CD14-positive monocyte (primary cell): ENCODE data around the gene TMEM132C. TPM values are rescaled to one million over a fixed set of nuclear protein-coding genes. Genes with fewer than 3 reads are reported as not detected.

ENCODE experiments used
- DNase-seq, 3 donors: peaks; one replicate each; pipeline ENCODE4 v3.0.0-alpha.2; 2011 to 2022
- H2AFZ ChIP-seq: 2 replicates; pipeline ENCODE4 v1.6.0; 2012; ENCODE audit warnings: mild to moderate bottlenecking, low read depth, low read length, inconsistent platforms; ENCODE audit not compliant: insufficient read depth, poor library complexity, severe bottlenecking
- H3K27ac ChIP-seq, 2 donors: 1 replicate in 1 of 2; 2 replicates in 1 of 2; pipeline ENCODE4 v1.5.1; 2012 to 2013; ENCODE audit warnings: low read length in 2 of 2, control low read depth in 1 of 2, inconsistent platforms in 1 of 2, low read depth in 1 of 2, mild to moderate bottlenecking in 1 of 2
- H3K27me3 ChIP-seq, 2 donors: one replicate each; pipeline versions ENCODE4 v1.6.0 to v1.6.1; 2011 to 2013; ENCODE audit warnings: low read length in 2 of 2; ENCODE audit not compliant: control insufficient read depth in 2 of 2, insufficient read depth in 2 of 2
- H3K36me3 ChIP-seq, 2 donors: replicated peaks in 1 of 2; 1 replicate in 1 of 2; 2 replicates in 1 of 2; pipeline versions ENCODE4 v1.5.1 to v1.6.1; 2012 to 2013; ENCODE audit warnings: low read length in 2 of 2, control low read depth in 1 of 2, inconsistent platforms in 1 of 2, mild to moderate bottlenecking in 1 of 2; ENCODE audit not compliant: insufficient read depth in 2 of 2, control insufficient read depth in 1 of 2
- H3K4me1 ChIP-seq, 2 donors: 1 replicate in 1 of 2; 2 replicates in 1 of 2; pipeline versions ENCODE4 v1.5.1 to v1.6.1; 2012 to 2013; ENCODE audit warnings: low read length in 2 of 2, control low read depth in 1 of 2, inconsistent platforms in 1 of 2, mild to moderate bottlenecking in 1 of 2, moderate library complexity in 1 of 2; ENCODE audit not compliant: insufficient read depth in 2 of 2, control insufficient read depth in 1 of 2
- H3K4me2 ChIP-seq: replicated peaks from 2 replicates; pipeline ENCODE3; 2012; ENCODE audit warnings: low read length, moderate library complexity, mild to moderate bottlenecking; ENCODE audit not compliant: poor library complexity, severe bottlenecking; ENCODE audit errors: extremely low read depth
- H3K4me3 ChIP-seq, 3 experiments: fragments of 200-600 bp in 1 of 3; sonication (generic) in 1 of 3; replicated peaks in 1 of 3; 1 replicate in 2 of 3; 2 replicates in 1 of 3; pipeline ENCODE4 v1.5.1; 2011 to 2013; ENCODE audit warnings: low read length in 3 of 3, mild to moderate bottlenecking in 3 of 3, control low read depth in 2 of 3, low read depth in 2 of 3, inconsistent platforms in 1 of 3, moderate library complexity in 1 of 3
- H3K79me2 ChIP-seq: 2 replicates; pipeline ENCODE4 v1.6.0; 2012; ENCODE audit warnings: mild to moderate bottlenecking, control low read depth, inconsistent platforms, low read length, moderate library complexity; ENCODE audit not compliant: insufficient read depth
- H3K9ac ChIP-seq: 2 replicates; pipeline ENCODE4 v1.6.0; 2017; ENCODE audit warnings: low read length, mild to moderate bottlenecking; ENCODE audit not compliant: insufficient read depth, poor library complexity, severe bottlenecking
- H3K9me3 ChIP-seq, 2 donors: replicated peaks in 1 of 2; 1 replicate in 1 of 2; 2 replicates in 1 of 2; pipeline versions ENCODE4 v1.5.1 to v1.6.1; 2012 to 2013; ENCODE audit warnings: low read length in 2 of 2, control low read depth in 1 of 2; ENCODE audit not compliant: control insufficient read depth in 1 of 2, insufficient read depth in 1 of 2
- H4K20me1 ChIP-seq: 2 replicates; pipeline ENCODE4 v1.6.0; 2012; ENCODE audit warnings: mild to moderate bottlenecking, low read length, control low read depth, moderate library complexity; ENCODE audit not compliant: insufficient read depth
- H3K27ac Mint-ChIP-seq, 7 donors: one replicate each; pipeline ENCODE4 v1.8.0; 2020; ENCODE audit warnings: mild to moderate bottlenecking in 7 of 7, mixed read lengths in 7 of 7, moderate library complexity in 6 of 7, inconsistent platforms in 2 of 7
- H3K27me3 Mint-ChIP-seq, 3 donors: one replicate each; pipeline ENCODE4 v1.8.0; 2021 to 2022; ENCODE audit warnings: low read depth in 3 of 3, mild to moderate bottlenecking in 3 of 3, mixed read lengths in 3 of 3, moderate library complexity in 3 of 3, inconsistent platforms in 1 of 3
- H3K36me3 Mint-ChIP-seq, 2 donors: one replicate each; pipeline ENCODE4 v1.8.0; 2020; ENCODE audit warnings: mixed read lengths in 2 of 2, inconsistent platforms in 1 of 2, mild to moderate bottlenecking in 1 of 2
- H3K4me1 Mint-ChIP-seq: one replicate; pipeline ENCODE4 v1.8.0; 2020; ENCODE audit warnings: mild to moderate bottlenecking, mixed read lengths
- H3K4me3 Mint-ChIP-seq, 2 donors: one replicate each; pipeline ENCODE4 v1.8.0; 2020; ENCODE audit warnings: mild to moderate bottlenecking in 2 of 2, mixed read lengths in 2 of 2, moderate library complexity in 1 of 2
- H3K9me3 Mint-ChIP-seq, 7 donors: one replicate each; pipeline ENCODE4 v1.8.0; 2020 to 2022; ENCODE audit warnings: mixed read lengths in 7 of 7, mild to moderate bottlenecking in 6 of 7, moderate library complexity in 6 of 7, inconsistent platforms in 2 of 7
- CTCF ChIP-seq: fragments of 200-600 bp; IDR thresholded peaks from one replicate; pipeline ENCODE4 v1.8.0; 2022; ENCODE audit warnings: antibody characterized with exemption, mild to moderate bottlenecking
- WGBS: methylation state at CpG from one replicate; pipeline ENCODE4 v1.1.5; 2013; ENCODE audit warnings: missing lambda C conversion rate; ENCODE audit not compliant: insufficient coverage; 5-methylcytosine and 5-hydroxymethylcytosine counted together
- intact Hi-C, 2 donors: fragments of 100-400 bp; cut with micrococcal nuclease; formaldehyde crosslinking; loops; one replicate each; pipeline versions ENCODE4 v1.15.0 to v1.15.1; 2023
- polyA plus RNA-seq, 3 donors: library from polyadenylated mRNA; depleted of rRNA in 1 of 3; unstranded in 2 of 3; stranded (reverse) in 1 of 3; fragments of 300-500 nt in 2 of 3; fragments of >200 nt in 1 of 3; fragmentation: Illumina TruSeq in 2 of 3; gene quantifications; 1 replicate in 2 of 3; 2 replicates in 1 of 3; pipeline ENCODE4 v1.2.3, GENCODE V29; 2012 to 2021

The TMEM132C gene
- polyA plus RNA-seq, 3 donors = not detected

- intact Hi-C loops = no loop called here
- Histone ChIP-seq H2AFZ (no peak overlapping the region), H3K4me1 (no peaks in the 10 kb centered on the region), H3K27ac (no peak overlapping the region), H3K27me3 (no peaks in the 10 kb centered on the region), H3K4me2 (no peak overlapping the region), H4K20me1 (no peaks in the 10 kb centered on the region), H3K9ac (no peak overlapping the region), H3K79me2 (no peaks in the 10 kb centered on the region), H3K4me3 (no peak overlapping the region), H3K9me3 (peaks cover 0 to 4% of the 10 kb centered on the region in 2 donors), H3K36me3 (no peaks in the 10 kb centered on the region)
- DNase-seq = no peak
- Mint-ChIP-seq H3K4me1 (no peaks in the 10 kb centered on the region), H3K9me3 (peaks cover 0 to 13% (median 3%) of the 10 kb centered on the region in 7 donors), H3K27ac (no peak overlapping the region), H3K4me3 (no peak overlapping the region), H3K27me3 (peaks cover 0 to 3% (median 0%) of the 10 kb centered on the region in 3 donors), H3K36me3 (no peaks in the 10 kb centered on the region)
- no CpG with 5 or more reads among the region's 3 CpGs for WGBS
- no peak for TF ChIP-seq CTCF
Measured at GRCh38 chr12:128456922-128457321, 190.0 kb downstream of the TMEM132C start.

GRCh38 chr12:128458301-128458974 lies 191.5 kb downstream of the TMEM132C start:
- Mint-ChIP-seq H3K27me3 (no peaks in the 10 kb centered on the region), H3K9me3 (peaks cover 0 to 13% (median 6%) of the 10 kb centered on the region in 7 donors), H3K27ac (no peak overlapping the region), H3K4me3 (no peak overlapping the region), H3K4me1 (no peaks in the 10 kb centered on the region), H3K36me3 (no peaks in the 10 kb centered on the region)
- Histone ChIP-seq H3K4me3 (no peak overlapping the region), H3K4me2 (no peak overlapping the region), H3K27ac (no peak overlapping the region), H2AFZ (no peak overlapping the region), H3K9ac (no peak overlapping the region), H3K9me3 (peaks cover 0 to under 1% of the 10 kb centered on the region in 2 donors), H3K27me3 (no peaks in the 10 kb centered on the region), H3K4me1 (no peaks in the 10 kb centered on the region), H3K79me2 (no peaks in the 10 kb centered on the region), H4K20me1 (no peaks in the 10 kb centered on the region), H3K36me3 (no peaks in the 10 kb centered on the region)
- no peak for TF ChIP-seq CTCF
- 50% methylated on average over 1 of the region's 8 CpGs for WGBS
- no peak for DNase-seq
- intact Hi-C loops = no loop called here
